ENCODE data around the gene UBE2L6. TPM values are rescaled to one million over a fixed set of nuclear protein-coding genes. Genes with fewer than 3 reads are reported as not detected.

UBE2L6 gene
- total and polyA plus RNA-seq, 8 donors: 56.1 to 109 (median 63.8) TPM

DNA sequence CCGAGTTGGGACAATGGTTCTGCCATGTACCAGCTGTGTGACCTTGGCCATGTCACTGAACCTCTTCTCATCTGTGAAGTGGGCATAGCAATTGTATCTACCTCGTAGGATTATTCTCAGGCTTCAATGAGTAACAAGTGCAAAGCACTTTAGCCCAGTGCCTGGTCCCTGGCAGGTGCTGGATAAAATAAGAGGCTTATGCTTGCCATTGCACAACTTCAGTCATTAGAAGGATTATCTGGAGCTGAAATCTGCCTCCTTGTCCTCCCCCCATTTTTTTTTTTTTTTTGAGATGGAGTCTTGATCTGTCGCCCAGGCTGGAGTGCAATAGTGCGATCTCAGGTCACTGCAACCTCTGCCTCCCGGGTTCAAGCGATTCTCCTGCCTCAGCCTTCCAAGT lies 22.9 kb downstream of the UBE2L6 start:
- DNase-seq: no peak
- intact Hi-C loops (cut with DNase I): no loop called here
- Histone ChIP-seq H3K4me1 (peaks cover 0 to 5% of the 10 kb centered on the region in 2 donors), H3K27me3 (no peaks in the 10 kb centered on the region), H3K9me3 (no peaks in the 10 kb centered on the region), H3K4me3 (no peak overlapping the region), H3K36me3 (peaks cover 0 to 37% of the 10 kb centered on the region in 2 donors), H3K27ac (no peak overlapping the region)
- ATAC-seq: no peak
- TF ChIP-seq, protein P1, sequence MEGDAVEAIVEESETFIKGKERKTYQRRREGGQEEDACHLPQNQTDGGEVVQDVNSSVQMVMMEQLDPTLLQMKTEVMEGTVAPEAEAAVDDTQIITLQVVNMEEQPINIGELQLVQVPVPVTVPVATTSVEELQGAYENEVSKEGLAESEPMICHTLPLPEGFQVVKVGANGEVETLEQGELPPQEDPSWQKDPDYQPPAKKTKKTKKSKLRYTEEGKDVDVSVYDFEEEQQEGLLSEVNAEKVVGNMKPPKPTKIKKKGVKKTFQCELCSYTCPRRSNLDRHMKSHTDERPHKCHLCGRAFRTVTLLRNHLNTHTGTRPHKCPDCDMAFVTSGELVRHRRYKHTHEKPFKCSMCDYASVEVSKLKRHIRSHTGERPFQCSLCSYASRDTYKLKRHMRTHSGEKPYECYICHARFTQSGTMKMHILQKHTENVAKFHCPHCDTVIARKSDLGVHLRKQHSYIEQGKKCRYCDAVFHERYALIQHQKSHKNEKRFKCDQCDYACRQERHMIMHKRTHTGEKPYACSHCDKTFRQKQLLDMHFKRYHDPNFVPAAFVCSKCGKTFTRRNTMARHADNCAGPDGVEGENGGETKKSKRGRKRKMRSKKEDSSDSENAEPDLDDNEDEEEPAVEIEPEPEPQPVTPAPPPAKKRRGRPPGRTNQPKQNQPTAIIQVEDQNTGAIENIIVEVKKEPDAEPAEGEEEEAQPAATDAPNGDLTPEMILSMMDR (IDR thresholded peaks at IDR 0.05): no peak

DNA sequence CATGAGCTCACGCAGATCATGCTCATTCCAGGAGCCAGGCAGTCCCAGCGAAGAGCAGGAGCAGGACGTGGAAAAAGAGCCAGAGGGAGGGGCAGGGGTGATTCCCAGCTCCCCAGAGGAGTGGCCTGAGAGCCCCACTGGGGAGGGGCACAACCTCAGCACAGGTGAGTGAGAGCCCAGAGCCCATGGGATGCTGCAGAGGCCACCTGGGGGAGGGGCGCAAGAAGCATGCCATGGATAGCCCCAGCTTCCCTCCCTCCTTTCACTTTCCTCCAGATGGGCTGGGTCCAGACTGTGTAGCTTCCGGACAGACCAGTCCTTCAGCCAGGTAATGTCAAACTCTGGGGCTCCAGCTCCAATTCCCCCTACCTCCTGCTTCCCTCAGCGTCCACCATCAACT lies 23.9 kb downstream of the UBE2L6 start:
- ATAC-seq (peak; percentile 13), DNase-seq (no peak)
- Histone ChIP-seq H3K4me3 (no peak overlapping the region), H3K27me3 (no peaks in the 10 kb centered on the region), H3K9me3 (no peaks in the 10 kb centered on the region), H3K4me1 (peaks cover 0 to 5% of the 10 kb centered on the region in 2 donors), H3K36me3 (peaks cover 0 to 34% of the 10 kb centered on the region in 2 donors), H3K27ac (no peak overlapping the region)
- intact Hi-C loops (cut with DNase I): no loop called here
- TF ChIP-seq, protein P1 (IDR thresholded peaks at IDR 0.05): no peak

DNA sequence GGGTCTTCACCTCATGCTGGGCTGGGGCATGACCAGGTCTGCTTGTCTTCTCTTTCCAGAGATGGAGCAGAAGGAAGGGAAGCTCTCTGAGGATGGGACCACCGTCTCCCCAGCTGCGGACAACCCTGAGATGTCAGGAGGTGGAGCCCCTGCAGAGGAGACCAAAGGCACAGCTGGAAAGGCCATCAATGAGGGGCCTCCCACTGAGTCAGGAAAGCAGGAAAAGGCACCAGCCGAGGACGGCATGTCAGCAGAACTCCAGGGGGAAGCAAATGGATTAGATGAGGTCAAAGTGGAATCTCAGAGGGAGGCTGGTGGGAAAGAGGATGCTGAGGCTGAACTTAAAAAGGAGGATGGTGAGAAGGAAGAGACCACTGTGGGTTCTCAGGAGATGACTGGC lies 24.9 kb downstream of the UBE2L6 start:
- TF ChIP-seq, protein P1 (IDR thresholded peaks at IDR 0.05): no peak
- Histone ChIP-seq H3K9me3 (no peaks in the 10 kb centered on the region), H3K4me1 (peaks cover 0 to 4% of the 10 kb centered on the region in 2 donors), H3K36me3 (peaks cover 0 to 23% of the 10 kb centered on the region in 2 donors), H3K27me3 (no peaks in the 10 kb centered on the region), H3K4me3 (no peak overlapping the region), H3K27ac (no peak overlapping the region)
- no peak for ATAC-seq
- no peak for DNase-seq
- intact Hi-C loops (cut with DNase I): no loop called here

DNA sequence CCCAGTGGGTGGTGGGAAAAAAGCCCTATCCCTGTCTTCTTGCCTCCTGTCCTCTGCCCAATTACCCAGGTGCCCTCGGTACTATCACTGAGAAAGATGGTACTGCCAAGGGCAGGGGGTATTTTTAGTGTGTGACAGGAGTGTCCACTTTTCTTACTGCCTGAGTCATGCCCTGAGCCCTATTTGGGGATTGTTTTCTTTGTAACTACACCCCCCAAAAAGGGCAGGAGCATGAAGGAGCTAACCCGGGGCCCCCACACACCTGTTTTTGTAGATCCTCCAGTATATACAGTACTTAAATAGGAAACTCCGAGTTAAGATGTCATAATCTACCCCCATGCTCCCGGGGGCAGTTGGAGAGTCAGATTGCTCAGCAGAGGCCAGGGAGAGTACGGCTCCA lies 26.3 kb downstream of the UBE2L6 start:
- H3K36me3 ChIP-seq: peaks cover 0 to 9% of the 10 kb centered on the region in 2 donors
- intact Hi-C loops (cut with DNase I): no loop called here
- no peak overlapping the region for H3K27ac ChIP-seq
- H3K9me3 ChIP-seq: no peaks in the 10 kb centered on the region
- ATAC-seq (no peak), DNase-seq (no peak)
- no peak overlapping the region for H3K4me3 ChIP-seq
- no peaks in the 10 kb centered on the region for H3K4me1 ChIP-seq
- no peaks in the 10 kb centered on the region for H3K27me3 ChIP-seq
- TF ChIP-seq, protein P1 (IDR thresholded peaks at IDR 0.05): no peak

DNA sequence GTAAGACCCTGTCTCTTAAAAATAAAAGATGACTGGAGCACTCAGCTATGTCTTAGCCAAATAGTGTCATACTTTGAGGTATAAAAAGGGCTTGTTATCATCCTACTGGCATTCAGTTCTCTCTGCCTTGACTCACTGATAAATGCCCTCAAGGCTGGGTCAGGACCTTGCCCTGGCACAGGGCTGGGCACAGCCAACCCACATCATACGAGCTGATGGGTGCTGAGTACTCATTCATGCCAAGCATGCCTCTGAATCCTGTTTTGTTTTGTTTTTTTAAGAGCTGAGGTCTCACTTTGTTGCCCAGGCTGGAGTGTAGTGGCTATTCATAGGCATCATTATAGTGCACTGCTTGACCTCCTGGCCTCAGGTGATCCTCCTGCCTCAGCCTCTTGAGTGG lies 28.1 kb downstream of the UBE2L6 start:
- H3K36me3 ChIP-seq: peaks cover 0 to 6% of the 10 kb centered on the region in 2 donors
- H3K4me1 ChIP-seq: no peaks in the 10 kb centered on the region
- intact Hi-C loops (cut with DNase I): no loop called here
- H3K27me3 ChIP-seq: no peaks in the 10 kb centered on the region
- TF ChIP-seq, protein P1 (IDR thresholded peaks at IDR 0.05): no peak
- DNase-seq (no peak), ATAC-seq (no peak)
- H3K4me3 ChIP-seq: no peak overlapping the region
- H3K9me3 ChIP-seq: no peaks in the 10 kb centered on the region
- H3K27ac ChIP-seq: no peak overlapping the region
